ENCODE results near the gene MRPS34.

MRPS34 gene

GRCh38 chr16:1768767-1769401 is 4.0 kb downstream of the MRPS34 start:
- DNase-seq, result no peak

DNA sequence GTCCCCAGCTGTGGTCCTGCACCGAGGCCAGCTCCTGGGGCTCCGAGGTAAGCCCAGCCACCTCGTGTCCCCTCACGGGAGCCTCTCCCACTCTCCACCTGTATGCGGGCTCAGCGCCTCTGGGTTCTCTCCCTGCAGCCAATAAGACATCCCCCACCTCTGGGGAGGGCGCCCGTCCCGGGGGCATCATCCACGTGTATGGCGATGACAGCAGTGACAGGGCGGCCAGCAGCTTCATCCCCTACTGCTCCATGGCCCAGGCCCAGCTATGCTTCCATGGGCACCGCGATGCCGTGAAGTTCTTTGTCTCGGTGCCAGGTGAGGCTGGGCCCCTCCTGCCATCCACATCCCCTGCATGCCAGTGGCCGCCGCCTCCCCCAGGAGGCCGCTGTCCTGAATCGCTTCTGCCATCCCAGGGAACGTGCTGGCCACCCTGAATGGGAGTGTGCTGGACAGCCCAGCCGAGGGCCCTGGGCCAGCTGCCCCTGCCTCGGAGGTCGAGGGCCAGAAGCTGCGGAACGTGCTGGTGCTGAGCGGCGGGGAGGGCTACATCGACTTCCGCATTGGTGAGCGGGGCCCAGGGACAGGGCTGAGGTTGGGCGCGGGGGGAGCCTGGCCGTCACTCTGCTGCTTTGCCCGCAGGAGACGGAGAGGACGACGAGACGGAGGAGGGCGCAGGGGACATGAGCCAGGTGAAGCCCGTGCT is 4.7 kb downstream of the MRPS34 start:
- no peak for DNase-seq

- DNase-seq, result no peak
Observed at GRCh38 chr16:1767116-1767994, 5.6 kb downstream of the MRPS34 start.

GRCh38 chr16:1766701-1767100 is 6.2 kb downstream of the MRPS34 start:
- no peak for DNase-seq

- DNase-seq, result no peak
Observed at GRCh38 chr16:1766231-1766630, 6.7 kb downstream of the MRPS34 start.

GRCh38 chr16:1765826-1766225 is 7.1 kb downstream of the MRPS34 start:
- DNase-seq, result no peak

DNA sequence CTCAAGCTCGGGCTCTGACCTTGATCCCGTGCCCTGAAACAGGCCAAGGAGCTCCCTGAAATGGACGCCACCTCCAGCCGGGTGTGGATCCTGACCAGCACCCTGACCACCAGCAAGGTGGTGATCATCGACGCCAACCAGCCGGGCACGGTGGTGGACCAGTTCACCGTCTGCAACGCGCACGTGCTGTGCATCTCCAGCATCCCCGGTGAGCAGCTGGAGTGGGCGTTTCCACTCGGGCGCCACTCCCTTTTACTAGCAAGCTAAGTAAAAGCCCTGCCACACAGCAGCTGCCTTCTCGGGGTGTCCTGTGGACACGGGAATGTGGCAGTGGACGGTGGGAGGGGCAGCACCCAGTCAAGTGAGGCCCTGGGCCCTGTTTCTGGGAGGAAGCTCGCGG is 8.0 kb downstream of the MRPS34 start:
- no peak for DNase-seq

- DNase-seq, result no peak
Observed at GRCh38 chr16:1763521-1764511, 9.1 kb downstream of the MRPS34 start.

GRCh38 chr16:1762879-1763520 is 9.9 kb downstream of the MRPS34 start:
- no peak for DNase-seq

DNA sequence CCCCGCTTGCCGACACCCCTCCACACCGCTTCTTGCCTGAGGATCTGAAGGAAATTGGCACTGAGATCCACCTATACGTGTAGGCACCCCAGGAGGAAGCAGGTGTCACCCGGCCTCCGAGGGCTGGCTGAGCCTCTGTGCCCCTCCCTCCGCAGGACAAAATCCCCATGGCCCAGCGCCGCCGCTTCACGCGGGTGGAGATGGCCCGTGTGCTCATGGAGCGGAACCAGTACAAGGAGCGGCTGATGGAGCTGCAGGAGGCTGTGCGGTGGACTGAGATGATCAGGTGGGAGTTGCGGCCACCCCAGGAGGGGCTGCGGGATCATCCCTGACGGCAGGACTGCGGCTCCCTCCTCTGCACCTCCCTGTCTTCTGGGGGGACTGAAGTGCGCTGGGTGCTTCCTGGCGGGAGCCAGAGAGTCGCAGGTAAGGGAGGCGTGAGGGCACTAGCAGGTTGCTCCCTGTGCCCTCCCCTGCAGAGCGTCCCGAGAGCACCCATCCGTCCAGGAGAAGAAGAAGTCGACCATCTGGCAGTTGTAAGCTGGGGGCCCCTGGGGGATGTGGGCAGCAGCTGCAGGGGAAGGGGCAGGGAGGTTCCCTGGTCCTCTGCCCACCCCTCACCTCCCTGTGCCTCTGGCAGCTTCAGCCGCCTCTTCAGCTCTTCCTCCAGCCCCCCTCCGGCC is 10.6 kb downstream of the MRPS34 start:
- no peak for DNase-seq

- DNase-seq, result no peak
Observed at GRCh38 chr16:1761751-1762150, 11.2 kb downstream of the MRPS34 start.

GRCh38 chr16:1760911-1761310 is 12.0 kb downstream of the MRPS34 start:
- no peak for DNase-seq

GRCh38 chr16:1759511-1759910 is 13.4 kb downstream of the MRPS34 start:
- DNase-seq, result no peak

- no peak for DNase-seq
Observed at GRCh38 chr16:1758923-1759322, 14.0 kb downstream of the MRPS34 start.

GRCh38 chr16:1757714-1758461 is 15.0 kb downstream of the MRPS34 start:
- no peak for DNase-seq

GRCh38 chr16:1754204-1754603 is 18.7 kb downstream of the MRPS34 start:
- no peak for DNase-seq

DNA sequence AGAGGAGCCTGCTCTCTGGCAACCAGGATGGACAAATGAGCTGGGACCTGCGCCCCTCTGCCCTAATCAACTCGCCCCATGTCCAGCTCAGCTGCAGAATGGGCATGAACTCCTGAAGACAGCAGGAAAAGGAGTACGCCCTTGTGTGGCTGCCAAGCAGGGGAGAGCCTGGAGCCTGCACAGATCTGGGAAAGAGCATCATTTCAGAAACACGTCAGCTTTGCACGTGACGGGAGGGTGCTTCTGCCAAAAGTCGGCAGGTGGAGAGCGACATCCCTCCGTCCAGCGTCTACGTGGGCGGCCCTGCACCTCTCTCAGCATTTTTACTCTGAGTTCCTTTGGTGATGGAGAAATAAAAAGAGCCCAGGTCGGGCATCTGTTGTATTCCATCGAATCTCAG is 20.1 kb downstream of the MRPS34 start:
- DNase-seq, result no peak

GRCh38 chr16:1751946-1752345 is 21.0 kb downstream of the MRPS34 start:
- no peak for DNase-seq

- no peak for DNase-seq
Observed at GRCh38 chr16:1749152-1750117, 23.5 kb downstream of the MRPS34 start.

Measured in CD4-positive, alpha-beta T cell treated with Interleukin-17A for 4 hours (primary cell).